Left forelimb (tissue), 1 donor: Measurements from ENCODE around the gene SRGAP2C.
"Not testable (repeated sequence)": the region's sequence is repeated elsewhere in the genome, so short reads cannot be mapped to it uniquely, and the experiment has no call there.

ENCODE experiments used
- DNase-seq: peaks from one replicate; pipeline ENCODE4 v3.0.0-alpha.2; 2018; ENCODE audit warnings: low spot score

SRGAP2C gene

GRCh38 chr1:121279548-121279898 is 94.7 kb downstream of the SRGAP2C start:
- DNase-seq: not testable (repeated sequence)

GRCh38 chr1:121280699-121281317 is 96.0 kb downstream of the SRGAP2C start:
- not testable (repeated sequence) for DNase-seq

GRCh38 chr1:121281480-121281879 is 96.7 kb downstream of the SRGAP2C start:
- DNase-seq: not testable (repeated sequence)

GRCh38 chr1:121283587-121284180 is 98.9 kb downstream of the SRGAP2C start:
- DNase-seq: not testable (repeated sequence)

GRCh38 chr1:121292590-121292989 is 107.8 kb downstream of the SRGAP2C start:
- not testable (repeated sequence) for DNase-seq

GRCh38 chr1:121293263-121294204 is 108.8 kb downstream of the SRGAP2C start:
- DNase-seq: not testable (repeated sequence)

GRCh38 chr1:121294205-121294570 is 109.4 kb downstream of the SRGAP2C start:
- DNase-seq: not testable (repeated sequence)

- not testable (repeated sequence) for DNase-seq
Measured at GRCh38 chr1:121296563-121296962, 111.8 kb downstream of the SRGAP2C start.

GRCh38 chr1:121298529-121298928 is 113.8 kb downstream of the SRGAP2C start:
- DNase-seq: not testable (repeated sequence)

GRCh38 chr1:121299514-121300149 is 114.9 kb downstream of the SRGAP2C start:
- not testable (repeated sequence) for DNase-seq

GRCh38 chr1:121301876-121302275 is 117.1 kb downstream of the SRGAP2C start:
- DNase-seq: not testable (repeated sequence)

GRCh38 chr1:121307759-121308158 is 123.0 kb downstream of the SRGAP2C start:
- not testable (repeated sequence) for DNase-seq

GRCh38 chr1:121315509-121315908 is 130.7 kb downstream of the SRGAP2C start:
- not testable (repeated sequence) for DNase-seq

- DNase-seq: not testable (repeated sequence)
Measured at GRCh38 chr1:121316081-121316480, 131.3 kb downstream of the SRGAP2C start.

GRCh38 chr1:121317491-121318468 is 133.0 kb downstream of the SRGAP2C start:
- DNase-seq: not testable (repeated sequence)

- DNase-seq: not testable (repeated sequence)
Measured at GRCh38 chr1:121318687-121319086, 133.9 kb downstream of the SRGAP2C start.

GRCh38 chr1:121321660-121322059 is 136.9 kb downstream of the SRGAP2C start:
- DNase-seq: not testable (repeated sequence)

GRCh38 chr1:121324726-121325125 is 140.0 kb downstream of the SRGAP2C start:
- DNase-seq: not testable (repeated sequence)

GRCh38 chr1:121332141-121332540 is 147.4 kb downstream of the SRGAP2C start:
- DNase-seq: not testable (repeated sequence)

GRCh38 chr1:121332599-121333562 is 148.1 kb downstream of the SRGAP2C start:
- DNase-seq: not testable (repeated sequence)
